ENCODE data around the gene TM4SF4.

DNA sequence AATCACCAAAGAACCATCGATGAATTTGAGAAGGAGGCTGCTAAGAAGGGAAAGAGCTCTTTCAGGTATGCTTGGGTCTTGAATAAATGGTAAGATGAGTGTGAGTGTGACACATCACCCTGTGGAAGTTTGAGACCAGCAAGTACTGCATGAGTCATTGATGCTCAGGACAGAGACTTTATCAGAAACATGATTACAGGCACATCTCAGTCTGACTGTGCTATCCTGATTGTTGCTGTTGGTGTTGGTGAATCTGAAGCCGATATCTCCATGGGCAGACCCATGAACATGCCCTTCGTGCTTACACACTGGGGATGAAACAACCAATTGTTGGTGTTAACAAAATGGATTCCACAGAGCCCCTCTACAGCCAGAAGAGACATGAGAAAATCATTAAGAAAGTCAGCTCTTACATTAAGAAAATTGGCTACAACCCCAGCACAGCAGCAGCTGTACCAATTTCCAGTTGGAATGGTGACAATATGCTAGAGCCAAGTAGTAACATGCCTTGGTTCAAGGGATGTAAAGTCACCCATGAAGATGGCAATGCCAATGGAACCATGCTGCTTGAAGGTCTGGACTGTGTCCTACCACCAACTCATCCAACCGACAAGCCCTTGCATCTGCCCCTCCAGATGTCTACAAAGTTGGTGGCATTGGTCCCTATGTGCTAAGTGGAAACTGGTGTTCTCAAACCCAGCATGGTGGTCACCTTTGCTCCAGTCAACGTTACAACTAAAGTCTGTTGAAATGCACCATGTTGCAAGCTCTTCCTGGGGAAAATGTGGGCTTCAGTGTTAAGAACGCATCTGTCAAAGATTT, 20.5 kb downstream of the TM4SF4 start:
- TF ChIP-seq CTCF (conservative IDR thresholded peaks at IDR 0.05 in 1 of 2, IDR thresholded peaks at IDR 0.05 in 1 of 2; ENCODE audit: low read depth in 1 of 2, low read length in 2 of 2): no peak
- TF ChIP-seq EZH2 (IDR thresholded peaks at IDR 0.05; ENCODE audit: low read length, missing control alignments): no peak
